Uterus (tissue), 2 donors: ENCODE measurements around the gene EPC1.

Source experiments
- POLR2A ChIP-seq, 2 donors: fragments of 450-650 bp; IDR thresholded peaks; one replicate each; pipeline ENCODE4 v1.6.1; 2016; ENCODE audit warnings: antibody characterized with exemption in 2 of 2, mild to moderate bottlenecking in 1 of 2, moderate library complexity in 1 of 2
- TF ChIP-seq, protein P1 (sequence below), 4 experiments: fragments of 200-600 bp in 2 of 4; fragments of 450-650 bp in 2 of 4; sonication (generic) in 2 of 4; IDR thresholded peaks; one replicate each; pipeline ENCODE4 v1.5.1; 2016 to 2019; ENCODE audit warnings: antibody characterized with exemption in 4 of 4, mild to moderate bottlenecking in 2 of 4, moderate library complexity in 1 of 4

DNA sequence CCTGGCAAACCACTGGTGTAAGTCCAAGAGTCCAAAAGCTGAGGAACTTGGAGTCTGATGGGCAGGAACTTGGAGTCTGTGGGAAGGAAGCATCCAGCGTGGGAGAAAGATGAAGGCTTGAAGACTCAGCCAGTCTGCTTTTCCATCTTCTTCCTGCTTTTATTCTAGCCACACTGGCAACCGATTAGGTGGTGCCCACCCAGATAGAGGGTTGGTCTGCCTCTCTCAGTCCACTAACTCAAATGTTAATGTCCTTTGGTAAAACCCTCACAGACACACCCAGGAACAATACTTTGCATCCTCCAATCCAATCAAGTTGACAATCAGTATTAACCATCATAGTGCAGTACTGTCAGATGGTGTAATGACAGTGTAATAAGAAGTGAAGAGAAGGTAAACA lies 119.2 kb downstream of the EPC1 start:
- TF ChIP-seq, protein P1, sequence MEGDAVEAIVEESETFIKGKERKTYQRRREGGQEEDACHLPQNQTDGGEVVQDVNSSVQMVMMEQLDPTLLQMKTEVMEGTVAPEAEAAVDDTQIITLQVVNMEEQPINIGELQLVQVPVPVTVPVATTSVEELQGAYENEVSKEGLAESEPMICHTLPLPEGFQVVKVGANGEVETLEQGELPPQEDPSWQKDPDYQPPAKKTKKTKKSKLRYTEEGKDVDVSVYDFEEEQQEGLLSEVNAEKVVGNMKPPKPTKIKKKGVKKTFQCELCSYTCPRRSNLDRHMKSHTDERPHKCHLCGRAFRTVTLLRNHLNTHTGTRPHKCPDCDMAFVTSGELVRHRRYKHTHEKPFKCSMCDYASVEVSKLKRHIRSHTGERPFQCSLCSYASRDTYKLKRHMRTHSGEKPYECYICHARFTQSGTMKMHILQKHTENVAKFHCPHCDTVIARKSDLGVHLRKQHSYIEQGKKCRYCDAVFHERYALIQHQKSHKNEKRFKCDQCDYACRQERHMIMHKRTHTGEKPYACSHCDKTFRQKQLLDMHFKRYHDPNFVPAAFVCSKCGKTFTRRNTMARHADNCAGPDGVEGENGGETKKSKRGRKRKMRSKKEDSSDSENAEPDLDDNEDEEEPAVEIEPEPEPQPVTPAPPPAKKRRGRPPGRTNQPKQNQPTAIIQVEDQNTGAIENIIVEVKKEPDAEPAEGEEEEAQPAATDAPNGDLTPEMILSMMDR (IDR thresholded peaks at IDR 0.05), result no peak
- no peak for TF ChIP-seq POLR2A (IDR thresholded peaks at IDR 0.05)
